Cardiac muscle cell (in vitro differentiated cells and primary cell): Measurements from ENCODE around the gene ANKRD31. TPM values are rescaled to one million over a fixed set of nuclear protein-coding genes. Genes with fewer than 3 reads are reported as not detected.

Experiments used
- DNase-seq, 2 donors: peaks; one replicate each; pipeline versions ENCODE4 v3.0.0 to v3.0.0-alpha.2; 2010 to 2017; ENCODE audit warnings: low read depth in 1 of 2, low spot score in 1 of 2
- H3K27ac ChIP-seq: fragments of 200-600 bp; sonication (generic); 2 replicates; pipeline ENCODE4 v1.5.1; 2016
- H3K27me3 ChIP-seq: fragments of 200-600 bp; sonication (generic); 2 replicates; pipeline ENCODE4 v1.6.0; 2016; ENCODE audit warnings: control low read depth
- H3K36me3 ChIP-seq: fragments of 200-600 bp; sonication (generic); 2 replicates; pipeline ENCODE4 v1.5.1; 2016; ENCODE audit warnings: control low read depth
- H3K4me1 ChIP-seq: fragments of 200-600 bp; sonication (generic); 2 replicates; pipeline ENCODE4 v1.8.1; 2017; ENCODE audit warnings: low read depth, mild to moderate bottlenecking, mixed run types
- H3K4me3 ChIP-seq: fragments of 200-600 bp; sonication (generic); 2 replicates; pipeline ENCODE4 v1.5.1; 2016; ENCODE audit warnings: mild to moderate bottlenecking
- H3K9me3 ChIP-seq: fragments of 200-600 bp; sonication (generic); 2 replicates; pipeline ENCODE4 v1.5.1; 2017; ENCODE audit warnings: low read depth, mild to moderate bottlenecking, control low read depth
- CTCF ChIP-seq: IDR thresholded peaks from 2 replicates; pipeline ENCODE4 v1.5.1; 2012; ENCODE audit warnings: low read depth, mild to moderate bottlenecking, low read length
- polyA plus RNA-seq: library from polyadenylated mRNA; unstranded; fragments of >200 nt; fragmentation: Nextera tagmentation; extraction: Ambion mirVana; gene quantifications from 2 replicates; pipeline ENCODE4 v1.2.1, GENCODE V29; 2016
- total RNA-seq: library from RNA; depleted of rRNA; stranded (reverse); fragments of >200 nt; gene quantifications from 2 replicates; pipeline ENCODE4 v1.2.3, GENCODE V29; 2016

ANKRD31 gene
- total and polyA plus RNA-seq, 2 experiments from 2014 or later: 0.15 to 0.21 TPM

- H3K4me3 ChIP-seq: peak overlapping the region; percentile 48
- no peaks in the 10 kb centered on the region for H3K36me3 ChIP-seq
- H3K4me1 ChIP-seq: no peaks in the 10 kb centered on the region
- peak; percentile 13 for TF ChIP-seq CTCF
- H3K9me3 ChIP-seq: no peaks in the 10 kb centered on the region
- H3K27me3 ChIP-seq: peaks cover 82% of the 10 kb centered on the region
- H3K27ac ChIP-seq: no peak overlapping the region
- peak; percentile 74 to 88 for DNase-seq
Observed at GRCh38 chr5:75053304-75054133, 183.2 kb downstream of the ANKRD31 start.

GRCh38 chr5:75053054-75053303, 183.7 kb downstream of the ANKRD31 start:
- Histone ChIP-seq H3K27ac (no peak overlapping the region), H3K36me3 (no peaks in the 10 kb centered on the region), H3K4me1 (no peaks in the 10 kb centered on the region), H3K4me3 (peak overlapping the region; percentile 48), H3K9me3 (no peaks in the 10 kb centered on the region), H3K27me3 (peaks cover 87% of the 10 kb centered on the region)
- TF ChIP-seq CTCF: no peak
- DNase-seq: no peak

GRCh38 chr5:75052192-75053053, 184.3 kb downstream of the ANKRD31 start, which contains the start of gene GCNT4:
TSS of gene GCNT4 (minus strand) at chr5:75052558. CDS start at chr5:75030037, 22,521 bp downstream.
- DNase-seq: peak; percentile 54 to 68
- Histone ChIP-seq H3K9me3 (no peaks in the 10 kb centered on the region), H3K4me1 (no peaks in the 10 kb centered on the region), H3K27ac (no peak within 1 kb of the TSS), H3K27me3 (peaks cover 84% of the 10 kb centered on the region), H3K4me3 (peak within 1 kb of the TSS; percentile 48), H3K36me3 (no peaks in the 10 kb centered on the region)
- TF ChIP-seq CTCF: no peak

- Histone ChIP-seq H3K27ac (no peak overlapping the region), H3K36me3 (no peaks in the 10 kb centered on the region), H3K27me3 (peaks cover 73% of the 10 kb centered on the region), H3K9me3 (no peaks in the 10 kb centered on the region), H3K4me3 (no peak overlapping the region), H3K4me1 (peaks cover 8% of the 10 kb centered on the region)
- TF ChIP-seq CTCF: no peak
- DNase-seq: no peak
Observed at GRCh38 chr5:75051217-75051751, 185.4 kb downstream of the ANKRD31 start.

GRCh38 chr5:75050415-75050814, 186.3 kb downstream of the ANKRD31 start:
- TF ChIP-seq CTCF: peak; percentile 43
- H3K4me1 ChIP-seq: peaks cover 12% of the 10 kb centered on the region
- no peak overlapping the region for H3K4me3 ChIP-seq
- no peak overlapping the region for H3K27ac ChIP-seq
- peaks cover 64% of the 10 kb centered on the region for H3K27me3 ChIP-seq
- peak; percentile 41 to 42 for DNase-seq
- H3K9me3 ChIP-seq: no peaks in the 10 kb centered on the region
- H3K36me3 ChIP-seq: no peaks in the 10 kb centered on the region
